Measurements from ENCODE around the gene ARHGAP1.

The ARHGAP1 gene

DNA sequence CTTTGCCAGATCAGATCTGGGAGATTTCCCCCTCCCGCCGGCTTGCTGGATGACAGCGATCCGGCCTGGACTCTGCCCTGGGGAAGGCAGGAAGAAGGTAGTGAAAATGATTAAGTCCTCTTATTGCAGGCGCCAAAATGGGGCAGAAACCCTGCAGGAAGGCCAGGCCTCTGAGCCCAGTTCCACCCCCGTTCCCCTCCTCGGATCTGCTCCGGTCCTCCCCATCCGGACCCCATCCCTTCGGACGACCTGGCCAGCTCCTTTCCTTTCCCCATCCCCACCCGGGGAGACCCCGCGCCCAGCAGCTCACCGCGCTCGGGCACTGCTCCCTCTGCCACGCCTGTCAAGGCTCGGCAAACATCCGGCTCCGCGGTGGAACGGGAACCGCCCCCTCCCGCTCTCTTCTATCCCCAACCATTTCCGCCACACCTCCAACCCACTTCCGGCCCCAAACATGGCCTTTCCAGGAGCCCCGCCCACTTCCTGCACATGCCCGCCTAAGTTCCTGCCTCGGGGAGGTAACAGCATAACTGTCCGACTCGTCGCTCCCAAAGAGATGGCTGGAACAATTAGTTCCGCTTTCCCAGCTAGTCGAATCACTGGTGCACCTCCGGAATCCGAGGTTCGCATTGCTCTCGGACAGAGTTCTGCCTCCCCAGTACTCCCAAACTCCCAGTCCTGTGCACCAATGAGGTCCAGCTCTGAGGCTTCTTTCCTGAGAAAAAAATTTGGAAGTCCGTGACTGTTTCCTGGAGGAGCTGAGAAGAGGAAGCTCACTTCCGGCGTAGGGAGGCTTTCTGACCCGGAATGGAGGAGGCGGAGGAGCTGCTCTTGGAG, at the start of gene ARHGAP1, which contains the start of gene ZNF408:
Gene ARHGAP1 (minus strand): TSS at position 379 of the 837 bp plus-strand sequence. CDS start 4,512 bp downstream, outside the sequence.
Gene ZNF408 (plus strand): TSS at position 791 of the 837 bp plus-strand sequence. CDS start 17 bp downstream, at position 808.
- peak within 1 kb of the TSS; percentile 96 for H3K4me3 ChIP-seq (ENCODE audit: low read depth, low read length)

DNA sequence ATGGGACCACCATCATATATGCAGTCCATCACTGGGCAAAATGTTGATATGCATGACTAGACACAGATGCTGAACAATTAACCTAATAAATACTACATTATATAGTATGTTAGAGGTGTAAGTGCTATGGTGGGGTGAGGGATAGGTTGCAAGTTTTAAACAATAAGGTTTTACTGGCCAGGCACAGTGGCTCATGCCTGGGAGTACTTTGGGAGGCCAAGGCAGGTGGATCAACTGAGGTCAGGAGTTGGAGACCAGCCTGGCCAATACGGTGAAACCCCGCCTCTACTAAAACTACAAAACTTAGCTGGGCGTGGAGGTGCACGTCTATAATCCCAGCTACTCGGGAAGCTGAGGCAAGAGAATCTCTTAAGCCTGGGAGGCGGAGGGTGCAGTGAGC, 46.7 kb upstream of the ARHGAP1 start:
- H3K4me3 ChIP-seq (ENCODE audit: low read depth, low read length) = no peak overlapping the region

DNA sequence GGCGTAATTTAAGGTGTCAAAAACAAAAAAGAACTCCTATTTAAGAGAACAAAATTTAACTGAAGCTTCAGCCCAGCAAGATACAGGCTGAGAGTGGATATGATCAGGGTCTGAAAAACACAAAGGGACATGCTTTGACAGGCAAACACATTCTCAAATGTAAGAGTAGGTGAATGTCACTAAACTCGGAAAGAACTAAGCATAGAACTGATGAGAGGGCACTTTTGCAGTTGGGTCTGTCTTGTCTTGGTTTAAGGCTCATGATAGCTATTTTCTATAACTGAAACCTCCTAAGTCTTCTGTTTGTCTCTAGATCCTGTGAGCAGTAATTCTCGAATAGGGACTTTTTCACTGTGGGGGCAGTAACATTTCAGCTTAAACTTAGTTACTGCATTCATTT, 45.6 kb upstream of the ARHGAP1 start:
- H3K4me3 ChIP-seq (ENCODE audit: low read depth, low read length) = no peak overlapping the region

DNA sequence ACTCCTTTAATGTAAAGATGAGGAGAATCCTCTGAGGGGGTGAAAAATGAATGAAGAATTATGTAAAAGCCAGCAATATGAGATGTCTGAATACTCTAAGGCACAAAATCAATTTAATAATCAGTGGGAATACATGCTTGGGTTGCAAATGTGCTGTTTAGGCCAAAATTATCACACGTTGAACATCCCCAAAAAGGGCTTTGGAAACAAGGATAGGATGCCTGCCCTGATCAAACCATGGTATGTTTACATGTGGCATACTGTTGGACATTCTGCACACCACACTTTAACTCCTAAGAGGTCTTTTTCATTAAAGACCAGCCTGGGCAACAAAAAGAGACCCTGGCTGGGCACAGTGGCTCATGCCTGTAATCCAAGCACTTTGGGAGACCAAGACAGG, 44.9 kb upstream of the ARHGAP1 start:
- no peak overlapping the region for H3K4me3 ChIP-seq (ENCODE audit: low read depth, low read length)

DNA sequence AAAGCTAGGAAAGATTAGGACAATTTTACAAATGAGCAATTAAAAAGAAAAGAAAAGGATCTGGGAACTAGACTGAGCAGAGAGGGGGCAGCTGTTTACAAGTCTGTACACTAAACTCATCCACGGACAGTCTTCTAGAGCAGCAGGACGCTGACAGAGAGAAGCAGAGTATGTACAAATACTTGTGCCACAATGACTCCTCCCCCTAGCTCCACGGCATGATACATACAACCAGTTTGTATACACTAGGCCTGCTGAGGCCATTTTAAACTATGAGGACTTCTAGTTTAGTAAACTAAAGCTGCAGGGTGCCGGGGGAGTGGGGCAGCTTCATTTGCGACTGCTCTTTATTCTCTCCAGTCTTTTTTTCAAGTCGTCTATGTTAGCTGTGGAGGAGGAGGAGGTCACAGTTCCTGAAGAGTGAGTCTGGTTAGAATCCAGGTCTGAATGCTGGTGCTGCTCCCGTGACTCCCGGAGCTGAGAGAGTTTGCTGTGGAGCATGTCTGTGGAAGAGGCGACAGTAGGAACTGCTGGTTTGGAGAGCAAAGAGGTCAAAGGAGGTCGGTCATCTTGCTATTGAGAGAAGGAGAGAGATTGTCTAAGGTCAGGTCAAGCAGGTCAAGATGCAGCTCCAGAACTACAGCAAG, 43.4 kb upstream of the ARHGAP1 start:
- no peak overlapping the region for H3K4me3 ChIP-seq (ENCODE audit: low read depth, low read length)

DNA sequence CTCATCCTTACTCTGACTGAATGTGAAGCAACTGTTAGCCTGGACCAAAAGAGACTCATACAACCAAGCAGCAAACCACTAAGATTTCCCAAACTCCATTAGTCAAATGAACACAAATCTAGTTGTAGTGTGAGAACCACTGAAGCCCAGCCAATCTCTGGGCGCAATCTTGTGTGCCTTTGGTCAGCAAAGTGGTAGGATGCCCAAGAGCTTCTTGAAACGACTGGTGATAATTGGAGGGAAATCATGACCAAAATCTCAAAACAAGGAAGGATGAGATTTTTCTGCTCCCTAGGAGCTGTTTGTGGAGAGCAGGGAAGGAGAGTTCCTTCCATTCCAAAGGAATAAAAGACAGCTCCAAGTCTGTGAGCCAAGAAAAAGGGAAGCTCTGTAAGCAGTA, 42.6 kb upstream of the ARHGAP1 start:
- no peak overlapping the region for H3K4me3 ChIP-seq (ENCODE audit: low read depth, low read length)

DNA sequence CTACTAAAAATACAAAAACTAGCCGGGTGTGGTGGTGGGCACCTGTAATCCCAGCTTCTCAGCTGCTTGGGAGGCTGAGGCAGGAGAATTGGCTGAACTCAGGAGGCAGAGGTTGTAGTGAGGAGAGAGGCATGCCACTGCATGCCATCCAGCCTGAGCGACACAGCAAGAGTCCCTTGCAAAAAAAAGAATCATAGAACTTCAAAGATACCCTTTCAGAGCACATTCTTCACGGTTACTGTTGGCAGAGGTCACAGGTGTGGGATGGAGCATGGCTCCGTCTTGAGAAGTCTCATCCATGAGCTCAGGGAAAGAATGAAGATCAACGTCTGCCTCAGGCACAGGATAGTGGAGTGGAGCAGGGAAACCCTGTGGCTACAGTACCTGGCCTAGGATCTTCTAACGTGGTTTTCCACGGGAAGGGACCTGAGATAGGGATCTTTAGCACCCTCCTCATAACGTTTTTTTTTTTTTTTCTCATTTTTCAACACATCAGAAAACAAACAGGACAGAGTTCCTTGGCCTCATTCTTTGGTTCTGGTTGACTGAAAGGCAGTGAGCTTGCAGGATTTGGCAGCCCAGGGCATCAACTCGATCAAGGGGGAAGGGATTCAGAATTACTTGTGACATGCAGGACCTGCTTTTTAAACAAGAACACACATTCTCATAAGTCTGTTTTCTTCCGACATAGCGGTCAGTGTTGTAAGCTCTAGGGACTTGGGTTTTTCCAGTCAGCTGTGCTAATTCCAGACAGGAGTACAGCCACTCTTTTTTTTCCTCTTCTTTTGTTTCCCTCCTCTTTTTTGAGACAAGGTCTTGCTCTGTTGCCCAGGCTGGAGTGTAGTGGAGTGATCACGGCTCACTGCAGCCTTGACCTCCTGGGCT, 41.4 kb upstream of the ARHGAP1 start:
- no peak overlapping the region for H3K4me3 ChIP-seq (ENCODE audit: low read depth, low read length)

DNA sequence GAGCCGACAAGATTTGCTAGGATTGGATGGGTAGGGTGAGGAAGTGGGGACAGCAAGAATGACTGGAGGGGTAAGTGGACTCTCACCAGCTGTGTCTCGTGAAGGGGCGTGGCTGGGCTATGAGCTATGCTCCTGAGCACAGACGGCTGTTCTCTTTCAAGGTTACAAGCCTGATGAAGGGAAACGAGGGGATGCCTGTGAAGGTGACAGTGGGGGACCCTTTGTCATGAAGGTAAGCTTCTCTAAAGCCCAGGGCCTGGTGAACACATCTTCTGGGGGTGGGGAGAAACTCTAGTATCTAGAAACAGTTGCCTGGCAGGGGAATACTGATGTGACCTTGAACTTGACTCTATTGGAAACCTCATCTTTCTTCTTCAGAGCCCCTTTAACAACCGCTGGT, 38.5 kb upstream of the ARHGAP1 start:
- no peak overlapping the region for H3K4me3 ChIP-seq (ENCODE audit: low read depth, low read length)

DNA sequence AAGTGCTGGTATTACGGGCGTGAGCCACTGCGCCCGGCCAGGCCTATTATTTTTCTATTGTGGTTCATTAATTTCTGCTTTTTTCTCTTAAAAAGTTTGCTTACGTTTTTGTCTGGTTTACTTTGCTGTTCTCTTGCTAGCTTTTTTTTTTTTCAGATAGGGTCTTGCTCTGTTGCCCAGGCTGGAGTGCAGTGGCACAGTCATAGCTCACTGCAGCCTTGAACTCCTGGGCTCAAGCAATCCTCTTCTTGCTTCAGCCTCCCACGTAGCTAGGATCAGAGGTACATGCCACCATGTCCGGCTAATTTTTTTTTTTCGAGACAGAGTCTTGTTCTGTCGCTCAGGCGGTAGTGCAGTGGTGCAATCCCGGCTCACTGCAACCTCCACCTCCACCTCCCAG, 37.3 kb upstream of the ARHGAP1 start:
- no peak overlapping the region for H3K4me3 ChIP-seq (ENCODE audit: low read depth, low read length)

DNA sequence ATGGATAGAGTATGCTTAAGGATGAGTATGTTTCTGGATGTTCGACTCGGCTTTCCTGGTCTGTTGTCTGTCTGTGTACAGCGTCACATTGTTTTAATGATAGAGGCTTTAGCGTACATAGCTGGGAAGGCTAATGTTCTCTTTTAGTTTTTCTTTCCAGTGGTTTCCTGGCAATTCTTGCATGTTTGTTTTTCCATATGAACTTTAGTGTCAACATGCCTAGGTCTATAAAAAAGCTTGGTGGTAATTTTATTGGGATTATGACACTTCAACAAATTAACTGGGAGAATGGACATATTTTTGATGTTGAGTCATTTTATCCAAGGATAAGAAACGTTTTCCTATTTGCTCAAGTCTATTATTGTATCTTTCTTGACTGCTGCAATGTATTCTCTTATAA, 36.2 kb upstream of the ARHGAP1 start:
- no peak overlapping the region for H3K4me3 ChIP-seq (ENCODE audit: low read depth, low read length)

DNA sequence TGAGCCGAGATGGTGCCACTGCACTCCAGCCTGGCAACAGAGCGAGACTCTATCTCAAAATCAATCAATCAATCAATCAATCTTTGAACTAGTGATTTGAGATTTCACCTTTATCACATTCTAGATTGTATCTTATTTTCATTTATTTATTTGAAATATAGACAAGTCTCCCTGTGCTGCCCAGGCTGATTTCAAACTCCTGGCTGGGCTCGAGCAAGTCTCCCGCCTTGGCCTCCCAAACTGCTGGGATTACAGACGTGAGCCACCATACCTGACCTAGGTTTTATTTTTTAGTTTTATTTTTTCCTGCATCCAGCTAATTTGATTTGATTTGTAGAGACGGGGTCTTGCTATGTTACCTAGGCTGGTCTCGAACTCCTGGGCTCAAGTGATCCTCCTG, 35.7 kb upstream of the ARHGAP1 start:
- no peak overlapping the region for H3K4me3 ChIP-seq (ENCODE audit: low read depth, low read length)

DNA sequence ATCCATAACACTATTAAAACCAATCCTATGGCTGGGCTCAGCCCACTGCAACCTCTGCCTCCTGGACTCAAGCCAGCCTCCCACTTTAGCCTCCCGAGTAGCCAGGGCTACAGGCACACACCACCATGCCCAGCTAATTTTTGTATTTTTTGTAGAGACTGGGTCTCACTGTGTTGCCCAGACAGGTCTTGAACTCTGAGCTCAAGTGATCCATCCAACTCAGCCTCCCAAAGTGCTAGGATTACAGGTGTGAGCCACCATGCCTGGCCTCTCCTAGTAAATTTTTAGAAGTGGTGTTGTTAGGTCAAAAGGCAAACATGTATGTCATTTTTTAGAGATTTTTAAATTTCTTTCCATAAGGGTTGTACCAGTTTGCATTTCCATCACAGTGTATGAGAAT, 32.8 kb upstream of the ARHGAP1 start:
- H3K4me3 ChIP-seq (ENCODE audit: low read depth, low read length) = no peak overlapping the region

DNA sequence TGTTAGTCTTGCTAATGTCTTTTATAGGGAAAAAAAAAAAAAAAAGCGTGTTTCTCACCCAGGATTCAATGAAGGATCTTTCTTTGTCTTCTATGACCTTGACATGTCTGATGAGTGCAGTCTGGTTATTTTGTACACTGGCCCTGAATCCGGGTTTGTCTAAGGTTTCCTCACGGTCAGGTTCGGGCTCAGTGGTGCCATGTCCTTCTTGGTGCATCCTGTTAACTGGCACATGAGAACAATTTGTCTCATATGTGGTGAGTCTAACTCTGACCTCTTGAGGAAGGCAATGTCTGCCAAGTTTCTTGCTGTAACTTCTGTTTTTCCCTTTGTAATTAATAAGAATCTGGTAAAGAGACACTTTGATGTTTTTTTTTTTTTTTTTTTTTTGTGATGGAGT, 31.1 kb upstream of the ARHGAP1 start:
- H3K4me3 ChIP-seq (ENCODE audit: low read depth, low read length) = no peak overlapping the region

DNA sequence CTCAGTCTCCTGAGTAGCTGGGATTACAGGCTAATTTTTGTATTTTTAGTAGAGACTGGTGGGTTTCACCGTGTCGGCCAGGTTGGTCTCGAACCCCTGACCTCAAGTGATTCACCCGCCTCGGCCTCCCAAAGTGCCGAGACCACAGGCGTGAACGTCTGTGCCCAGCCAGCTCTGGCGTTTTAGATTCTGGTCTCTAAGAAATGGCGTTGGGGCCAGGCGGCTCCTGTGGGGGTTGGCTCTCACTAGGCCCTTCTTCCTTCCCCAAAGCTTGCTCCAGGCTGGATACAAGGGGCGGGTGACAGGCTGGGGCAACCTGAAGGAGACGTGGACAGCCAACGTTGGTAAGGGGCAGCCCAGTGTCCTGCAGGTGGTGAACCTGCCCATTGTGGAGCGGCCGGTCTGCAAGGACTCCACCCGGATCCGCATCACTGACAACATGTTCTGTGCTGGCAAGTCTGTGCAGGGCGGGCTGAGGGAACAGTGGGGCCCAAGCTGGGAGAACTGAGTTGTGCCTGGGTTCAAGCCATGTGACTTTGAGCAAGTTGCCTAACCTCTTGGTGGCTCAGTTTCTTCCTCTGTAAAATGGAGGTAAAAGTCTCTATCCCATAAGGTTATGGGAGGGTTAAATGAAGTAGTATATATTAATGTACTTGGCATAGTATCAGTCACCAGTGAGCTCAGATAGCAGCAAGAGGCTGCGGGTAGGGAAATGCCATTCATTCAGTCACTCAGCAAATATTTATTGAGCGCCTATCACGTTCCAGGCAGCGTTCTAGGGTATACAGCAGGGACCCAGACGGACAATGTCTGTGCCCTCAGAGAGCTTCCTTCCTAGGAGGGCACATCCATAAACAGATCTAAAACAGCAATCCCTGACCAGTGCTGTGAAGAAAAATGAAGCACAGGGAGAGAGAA, 28.9 kb upstream of the ARHGAP1 start:
- H3K4me3 ChIP-seq (ENCODE audit: low read depth, low read length) = no peak overlapping the region

DNA sequence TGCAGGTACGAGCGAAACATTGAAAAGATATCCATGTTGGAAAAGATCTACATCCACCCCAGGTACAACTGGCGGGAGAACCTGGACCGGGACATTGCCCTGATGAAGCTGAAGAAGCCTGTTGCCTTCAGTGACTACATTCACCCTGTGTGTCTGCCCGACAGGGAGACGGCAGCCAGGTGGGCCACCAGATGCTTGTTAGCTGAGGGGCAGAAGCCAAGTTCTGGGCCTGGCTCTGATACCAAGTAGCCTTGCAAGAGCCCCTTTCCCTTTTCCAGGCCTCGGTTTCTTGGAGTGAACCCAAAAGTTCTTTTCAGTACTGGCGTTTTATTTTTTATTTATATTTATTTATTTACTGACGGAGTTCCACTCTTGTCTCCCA, 28.2 kb upstream of the ARHGAP1 start:
- H3K4me3 ChIP-seq (ENCODE audit: low read depth, low read length) = no peak overlapping the region

DNA sequence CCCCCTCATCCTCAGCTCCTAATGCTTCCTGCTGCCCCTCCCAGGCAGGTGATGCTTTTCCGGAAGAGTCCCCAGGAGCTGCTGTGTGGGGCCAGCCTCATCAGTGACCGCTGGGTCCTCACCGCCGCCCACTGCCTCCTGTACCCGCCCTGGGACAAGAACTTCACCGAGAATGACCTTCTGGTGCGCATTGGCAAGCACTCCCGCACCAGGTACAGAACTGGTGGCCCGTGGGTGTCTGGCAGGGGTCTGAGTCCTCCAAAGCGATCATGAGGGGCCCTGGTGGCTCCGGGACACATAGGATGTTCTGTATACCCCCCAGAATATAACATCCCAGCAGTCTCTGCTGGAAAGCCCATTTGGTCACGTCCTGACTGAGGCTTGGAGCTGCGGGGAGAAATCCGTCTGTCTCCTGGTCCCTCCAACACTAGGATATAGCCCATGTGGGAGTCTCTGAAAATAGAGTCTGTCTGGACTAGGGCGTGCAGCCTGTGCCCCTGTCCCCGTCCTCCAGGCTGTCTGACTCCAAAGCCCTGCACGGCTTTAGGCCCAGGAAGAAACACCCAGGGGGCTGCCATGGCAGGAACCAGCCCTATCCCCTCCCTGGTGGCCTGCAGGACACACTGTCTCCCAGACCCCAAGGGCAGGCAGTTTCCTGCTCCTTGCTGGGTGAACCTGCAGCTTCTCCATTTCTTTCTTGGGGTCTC, 27.7 kb upstream of the ARHGAP1 start:
- H3K4me3 ChIP-seq (ENCODE audit: low read depth, low read length) = no peak overlapping the region

DNA sequence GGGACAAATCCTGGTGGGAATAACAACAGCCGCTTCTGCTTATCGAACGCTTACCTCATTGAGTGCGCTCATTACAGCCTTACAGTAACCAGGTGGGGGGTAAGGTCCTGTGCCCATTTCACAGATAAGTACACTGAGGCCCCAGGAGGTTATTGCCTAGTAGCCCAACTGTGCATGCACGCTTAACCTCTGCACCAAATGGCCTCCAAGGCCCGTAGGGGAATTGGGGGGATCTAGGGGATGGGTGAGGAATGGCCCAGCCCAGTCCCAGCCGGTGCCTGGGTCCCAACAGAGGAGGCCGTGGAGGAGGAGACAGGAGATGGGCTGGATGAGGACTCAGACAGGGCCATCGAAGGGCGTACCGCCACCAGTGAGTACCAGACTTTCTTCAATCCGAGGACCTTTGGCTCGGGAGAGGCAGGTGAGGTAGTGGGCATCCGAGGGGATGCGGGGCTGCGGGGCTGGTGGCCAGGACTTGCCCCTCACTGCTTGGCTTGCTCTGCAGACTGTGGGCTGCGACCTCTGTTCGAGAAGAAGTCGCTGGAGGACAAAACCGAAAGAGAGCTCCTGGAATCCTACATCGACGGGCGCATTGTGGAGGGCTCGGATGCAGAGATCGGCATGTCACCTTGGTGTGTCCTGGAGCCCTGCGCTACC, 25.9 kb upstream of the ARHGAP1 start:
- no peak overlapping the region for H3K4me3 ChIP-seq (ENCODE audit: low read depth, low read length)

DNA sequence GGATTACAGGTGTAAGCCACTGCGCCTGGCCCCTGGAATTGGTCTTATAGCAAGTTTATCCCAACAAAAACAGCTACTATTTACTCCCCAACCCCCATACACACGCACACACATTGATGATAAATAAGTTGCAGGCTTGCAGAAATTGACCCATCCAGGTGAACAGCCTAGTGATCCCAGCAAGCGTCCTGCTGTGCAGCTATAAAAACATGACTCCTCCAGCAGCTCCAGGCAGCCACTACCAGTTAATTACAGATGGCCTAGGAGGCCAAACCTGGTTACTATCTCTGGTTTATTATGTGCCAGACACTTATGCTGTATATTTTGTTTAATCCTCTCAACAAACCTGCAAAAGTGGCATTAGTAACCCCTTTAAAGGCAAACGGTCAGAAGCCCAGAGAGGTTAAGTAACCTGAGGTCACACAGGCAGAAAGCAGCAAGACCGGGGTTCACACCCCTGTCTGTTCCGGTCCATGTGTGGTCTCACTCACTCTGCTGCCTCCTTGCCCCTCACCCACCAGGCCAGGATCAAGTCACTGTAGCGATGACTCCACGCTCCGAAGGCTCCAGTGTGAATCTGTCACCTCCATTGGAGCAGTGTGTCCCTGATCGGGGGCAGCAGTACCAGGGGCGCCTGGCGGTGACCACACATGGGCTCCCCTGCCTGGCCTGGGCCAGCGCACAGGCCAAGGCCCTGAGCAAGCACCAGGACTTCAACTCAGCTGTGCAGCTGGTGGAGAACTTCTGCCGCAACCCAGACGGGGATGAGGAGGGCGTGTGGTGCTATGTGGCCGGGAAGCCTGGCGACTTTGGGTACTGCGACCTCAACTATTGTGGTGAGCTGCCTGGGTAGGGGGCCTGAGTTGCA, 25.2 kb upstream of the ARHGAP1 start:
- no peak overlapping the region for H3K4me3 ChIP-seq (ENCODE audit: low read depth, low read length)
